SKM-1 (cell line): ENCODE results near the gene TNFAIP6.
"Not testable (repeated sequence)": the region's sequence is repeated elsewhere in the genome, so short reads cannot be mapped to it uniquely, and the experiment has no call there.

ENCODE experiments used
- DNase-seq: peaks from one replicate; lab custom pipeline; 2025; ENCODE audit not compliant: unreplicated experiment; lab: John Stamatoyannopoulos, UW

The TNFAIP6 gene

DNA sequence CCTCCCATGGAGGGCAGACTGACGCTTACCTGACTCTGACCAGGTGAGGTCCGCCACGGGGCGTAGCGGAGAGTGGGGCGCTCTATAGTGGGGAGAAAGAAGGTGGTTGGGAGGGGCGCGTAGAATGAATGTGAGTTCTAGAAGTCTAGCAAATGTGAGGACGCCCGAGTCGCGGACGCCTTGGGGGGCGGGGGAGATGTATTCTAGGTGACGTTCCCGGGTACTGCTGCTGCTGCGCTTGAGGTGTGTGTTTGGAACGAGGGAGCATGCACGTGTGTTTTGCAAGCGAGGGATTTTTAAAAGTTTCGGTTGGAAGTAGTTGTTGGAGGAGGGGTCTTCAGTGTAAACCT is 53.1 kb downstream of the TNFAIP6 start:
- no peak for DNase-seq

DNA sequence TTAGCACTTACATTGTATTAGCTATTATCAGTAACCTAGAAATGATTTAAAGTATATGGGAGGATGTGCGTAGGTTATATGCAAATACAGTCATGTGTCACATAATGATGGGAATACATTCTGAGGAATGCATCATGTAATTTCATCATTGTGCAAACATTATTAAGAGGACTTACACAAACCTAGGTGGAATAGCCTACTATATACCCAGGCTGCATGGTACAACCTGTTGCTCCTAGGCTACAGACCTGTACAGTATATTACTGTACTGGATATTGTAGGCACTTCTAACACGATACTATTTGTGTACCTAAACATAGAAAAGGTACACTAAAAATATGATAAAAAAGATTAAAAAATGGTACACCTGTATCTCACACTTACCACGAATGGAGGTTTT is 60.3 kb downstream of the TNFAIP6 start:
- DNase-seq, result no peak

DNA sequence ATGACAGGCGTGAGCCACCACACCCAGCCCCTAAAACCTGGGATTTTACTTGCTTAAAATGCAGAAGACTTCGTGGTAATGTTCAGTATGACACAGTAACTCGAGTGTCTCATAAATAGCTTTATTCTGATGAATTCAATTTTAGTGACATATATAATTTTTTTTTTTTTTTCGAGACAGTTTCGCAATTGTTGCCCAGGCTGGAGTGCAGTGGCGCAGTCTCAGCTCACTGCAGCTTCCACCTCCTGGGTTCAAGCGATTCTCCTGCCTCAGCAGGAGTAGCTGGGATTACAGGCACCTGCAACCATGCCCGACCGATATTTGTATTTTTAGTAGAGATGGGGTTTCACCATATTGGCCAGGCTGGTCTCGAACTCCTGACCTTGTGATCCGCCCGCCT is 64.3 kb downstream of the TNFAIP6 start:
- DNase-seq, result not testable (repeated sequence)

DNA sequence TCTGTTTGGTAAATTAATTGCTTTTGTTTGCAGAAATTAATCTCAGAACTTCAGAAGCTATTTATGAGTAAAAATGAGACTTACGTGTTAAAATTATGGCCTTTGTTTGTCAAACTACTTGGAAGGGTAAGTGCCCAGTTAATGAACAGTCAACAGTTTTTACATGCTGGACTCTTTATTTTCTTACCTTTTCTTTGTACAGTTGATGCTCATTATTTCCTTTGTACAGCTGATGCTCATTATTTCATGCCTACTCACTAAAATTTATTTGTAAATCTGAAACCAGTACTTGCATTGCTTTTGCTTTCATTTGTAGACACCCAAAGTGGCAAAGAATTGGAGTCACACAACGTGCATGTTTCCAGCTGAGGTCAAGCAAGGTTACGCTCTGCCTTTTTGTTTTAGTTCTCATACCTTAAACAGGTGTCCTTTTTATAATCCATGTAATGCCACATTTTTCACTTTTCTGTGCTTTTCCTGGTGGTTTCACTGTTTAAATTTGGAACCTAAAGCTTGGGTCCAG is 65.6 kb downstream of the TNFAIP6 start:
- DNase-seq, result no peak

DNA sequence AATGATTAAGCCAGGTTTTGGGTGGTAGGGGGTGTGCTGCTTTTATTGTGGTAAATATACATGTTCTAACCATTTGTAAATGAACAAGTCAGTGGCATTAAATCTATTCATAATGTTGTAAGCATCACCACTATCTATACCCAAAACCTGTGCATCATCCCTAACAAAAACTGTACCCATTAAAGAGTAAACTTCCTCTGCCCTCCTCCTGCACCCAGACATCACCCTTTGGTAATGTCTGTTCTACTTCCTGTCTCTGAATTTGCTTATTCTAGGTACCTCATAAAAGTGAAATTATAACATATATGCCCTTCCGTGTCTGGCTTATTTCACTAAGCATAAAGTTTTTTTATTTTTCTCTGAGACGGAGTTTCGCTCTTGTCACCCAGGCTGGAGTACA is 66.4 kb downstream of the TNFAIP6 start:
- DNase-seq, result no peak
